RWPE1 (cell line): Measurements from ENCODE around the gene PKD1.

ENCODE experiments used
- CTCF ChIA-PET: fragments of 350-600 bp; sonication (Branson Sonifier 250); formaldehyde crosslinking; extraction: SDS; loops from one replicate; lab custom pipeline; 2021; lab: Yijun Ruan, JAX
- POLR2A ChIA-PET: fragments of 400-600 bp; formaldehyde crosslinking; extraction: SDS; loops from one replicate; lab custom pipeline; 2020; ENCODE audit warnings: antibody characterized with exemption; ENCODE audit not compliant: low non-redundant PET; lab: Yijun Ruan, JAX
- DNase-seq: peaks from one replicate; pipeline ENCODE4 v3.0.0; 2012; ENCODE audit warnings: low spot score
- H3K27ac ChIP-seq: fragments of 450-650 bp; 2 replicates; pipeline ENCODE4 v1.5.1; 2017
- TF ChIP-seq, protein P1 (sequence below): fragments of 450-650 bp; conservative IDR thresholded peaks from 2 replicates; pipeline ENCODE4 v1.5.1; 2017; ENCODE audit warnings: low read depth, mild to moderate bottlenecking

The PKD1 gene

DNA sequence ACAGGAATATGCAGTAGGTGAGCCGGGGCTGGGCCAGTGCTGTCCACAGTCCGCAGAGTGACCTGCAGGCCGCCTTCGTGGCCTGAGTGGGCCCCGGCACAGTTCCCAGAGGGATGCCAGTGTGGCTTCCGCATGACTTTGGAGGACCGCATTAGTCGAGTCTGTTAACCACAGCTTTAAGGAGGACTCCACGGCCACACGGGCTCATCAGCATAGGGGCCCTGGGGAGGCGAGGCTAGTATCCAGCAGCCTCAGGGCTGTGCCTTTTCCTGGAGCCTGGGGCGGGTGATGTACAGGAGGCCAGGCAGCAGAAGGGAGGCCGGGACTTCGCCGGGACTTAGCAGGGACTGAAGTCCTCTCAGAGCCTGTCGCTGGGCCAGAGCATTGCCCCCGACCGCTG is 74.7 kb downstream of the PKD1 start:
- CTCF ChIA-PET = interaction anchor here (0.6 to 0.9 kb wide), 2 partner anchors 13 to 232 kb away, joined by 3 read pairs; partner anchors contain the start of genes NTHL1 and TSC2
- H3K27ac ChIP-seq = no peak overlapping the region
- POLR2A ChIA-PET = no interaction called here
- TF ChIP-seq, protein P1, sequence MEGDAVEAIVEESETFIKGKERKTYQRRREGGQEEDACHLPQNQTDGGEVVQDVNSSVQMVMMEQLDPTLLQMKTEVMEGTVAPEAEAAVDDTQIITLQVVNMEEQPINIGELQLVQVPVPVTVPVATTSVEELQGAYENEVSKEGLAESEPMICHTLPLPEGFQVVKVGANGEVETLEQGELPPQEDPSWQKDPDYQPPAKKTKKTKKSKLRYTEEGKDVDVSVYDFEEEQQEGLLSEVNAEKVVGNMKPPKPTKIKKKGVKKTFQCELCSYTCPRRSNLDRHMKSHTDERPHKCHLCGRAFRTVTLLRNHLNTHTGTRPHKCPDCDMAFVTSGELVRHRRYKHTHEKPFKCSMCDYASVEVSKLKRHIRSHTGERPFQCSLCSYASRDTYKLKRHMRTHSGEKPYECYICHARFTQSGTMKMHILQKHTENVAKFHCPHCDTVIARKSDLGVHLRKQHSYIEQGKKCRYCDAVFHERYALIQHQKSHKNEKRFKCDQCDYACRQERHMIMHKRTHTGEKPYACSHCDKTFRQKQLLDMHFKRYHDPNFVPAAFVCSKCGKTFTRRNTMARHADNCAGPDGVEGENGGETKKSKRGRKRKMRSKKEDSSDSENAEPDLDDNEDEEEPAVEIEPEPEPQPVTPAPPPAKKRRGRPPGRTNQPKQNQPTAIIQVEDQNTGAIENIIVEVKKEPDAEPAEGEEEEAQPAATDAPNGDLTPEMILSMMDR = no peak
- no peak for DNase-seq

DNA sequence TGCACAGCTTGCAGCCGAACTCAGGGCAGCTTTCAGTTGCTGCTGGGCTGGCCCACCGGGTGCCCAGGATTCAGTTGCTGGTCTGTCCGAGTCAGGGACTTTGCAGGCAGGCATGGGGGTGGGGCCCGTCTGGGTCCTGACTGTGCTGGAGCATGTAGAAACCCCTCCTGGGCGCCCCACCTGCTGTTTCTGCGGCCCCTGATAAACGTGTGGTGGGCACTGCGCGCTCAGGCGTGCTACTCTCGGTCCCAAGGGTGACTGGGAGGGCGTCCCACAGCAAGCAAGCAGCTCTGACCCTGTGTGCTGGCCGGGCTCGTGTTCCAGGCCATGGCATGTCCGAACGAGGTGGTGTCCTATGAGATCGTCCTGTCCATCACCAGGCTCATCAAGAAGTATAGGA is 75.4 kb downstream of the PKD1 start:
- no peak for DNase-seq
- CTCF ChIA-PET = interaction anchor here (0.6 kb wide), 1 partner anchor 43 kb away, joined by 3 read pairs; no protein-coding TSS in a partner anchor
- TF ChIP-seq, protein P1 = no peak
- POLR2A ChIA-PET = no interaction called here
- no peak overlapping the region for H3K27ac ChIP-seq

DNA sequence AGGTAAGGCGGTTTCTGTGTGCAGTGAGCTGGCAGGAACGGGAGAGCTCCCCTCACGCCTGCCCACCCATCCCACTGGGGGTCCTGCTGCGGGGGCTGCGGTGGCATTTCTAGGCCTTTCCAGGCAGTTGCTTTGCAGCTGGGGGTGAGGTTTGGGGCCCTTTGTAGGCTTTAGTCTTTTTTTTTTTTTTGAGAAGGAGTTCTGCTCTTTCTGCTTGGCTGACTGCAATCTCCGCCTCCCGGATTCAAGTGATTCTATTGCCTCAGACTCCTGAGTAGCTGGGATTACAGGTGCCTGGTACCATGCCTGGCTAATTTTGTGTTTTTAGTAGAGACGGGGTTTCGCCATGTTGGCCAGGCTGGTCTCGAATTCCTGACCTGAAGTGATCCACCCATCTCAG is 76.8 kb downstream of the PKD1 start:
- DNase-seq = no peak
- TF ChIP-seq, protein P1 = no peak
- CTCF ChIA-PET = interaction anchor here (0.6 to 0.9 kb wide), 3 partner anchors 15 to 363 kb away, joined by 3 to 8 read pairs (median 6); no protein-coding TSS in a partner anchor
- POLR2A ChIA-PET = no interaction called here
- 0 out of 2 replicates have a peak overlapping the region, but pooled peaks have one; percentile 2 for H3K27ac ChIP-seq

DNA sequence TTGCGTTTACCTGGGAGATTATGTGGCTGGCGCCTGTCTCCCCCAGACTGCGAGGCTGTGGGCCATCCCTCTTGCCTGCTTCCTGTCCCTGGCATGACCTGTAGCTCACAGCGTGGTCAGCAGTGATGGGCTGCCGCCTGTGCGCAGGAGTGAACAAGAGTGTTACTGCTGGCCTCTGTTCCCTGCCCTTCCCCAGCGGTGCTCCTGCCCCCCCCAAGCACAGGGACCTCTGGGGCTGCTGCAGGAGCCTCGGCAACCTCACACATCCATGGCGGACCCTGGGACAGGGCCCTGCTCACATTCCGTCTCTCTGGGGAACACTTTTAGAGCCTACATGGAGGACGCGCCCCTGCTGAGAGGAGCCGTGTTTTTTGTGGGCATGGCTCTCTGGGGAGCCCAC is 77.3 kb downstream of the PKD1 start:
- CTCF ChIA-PET = interaction anchor here (0.7 to 0.9 kb wide), 2 partner anchors 82 to 362 kb away, joined by 3 to 6 read pairs; no protein-coding TSS in a partner anchor
- H3K27ac ChIP-seq = 0 out of 2 replicates have a peak overlapping the region, but pooled peaks have one; percentile 2
- TF ChIP-seq, protein P1 = no peak
- POLR2A ChIA-PET = no interaction called here
- no peak for DNase-seq

DNA sequence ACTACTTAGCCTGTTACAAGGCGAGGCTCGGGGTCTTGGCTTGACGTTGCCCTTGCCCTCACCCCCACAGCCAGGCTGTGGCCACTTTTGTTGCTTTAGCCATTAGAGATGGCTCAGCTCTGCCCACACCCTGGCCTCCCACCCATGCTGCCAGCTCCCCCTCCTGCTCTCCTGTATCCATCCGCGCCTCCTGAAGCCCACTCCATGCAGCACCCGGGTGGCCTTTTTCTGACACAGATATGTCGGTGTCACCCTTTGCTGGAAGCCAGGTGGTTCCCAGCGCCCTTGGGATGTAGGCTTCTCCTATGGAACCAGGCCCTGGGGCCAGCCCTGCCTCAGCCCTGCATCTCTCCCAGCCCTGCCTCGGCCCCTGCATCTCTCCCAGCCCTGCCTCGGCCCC is 78.3 kb downstream of the PKD1 start:
- CTCF ChIA-PET = interaction anchor here (0.6 to 1.4 kb wide), 4 partner anchors 13 to 54 kb away, joined by 3 read pairs; no protein-coding TSS in a partner anchor
- no peak for DNase-seq
- H3K27ac ChIP-seq = peak overlapping the region; percentile 18
- TF ChIP-seq, protein P1 = no peak
- POLR2A ChIA-PET = no interaction called here

DNA sequence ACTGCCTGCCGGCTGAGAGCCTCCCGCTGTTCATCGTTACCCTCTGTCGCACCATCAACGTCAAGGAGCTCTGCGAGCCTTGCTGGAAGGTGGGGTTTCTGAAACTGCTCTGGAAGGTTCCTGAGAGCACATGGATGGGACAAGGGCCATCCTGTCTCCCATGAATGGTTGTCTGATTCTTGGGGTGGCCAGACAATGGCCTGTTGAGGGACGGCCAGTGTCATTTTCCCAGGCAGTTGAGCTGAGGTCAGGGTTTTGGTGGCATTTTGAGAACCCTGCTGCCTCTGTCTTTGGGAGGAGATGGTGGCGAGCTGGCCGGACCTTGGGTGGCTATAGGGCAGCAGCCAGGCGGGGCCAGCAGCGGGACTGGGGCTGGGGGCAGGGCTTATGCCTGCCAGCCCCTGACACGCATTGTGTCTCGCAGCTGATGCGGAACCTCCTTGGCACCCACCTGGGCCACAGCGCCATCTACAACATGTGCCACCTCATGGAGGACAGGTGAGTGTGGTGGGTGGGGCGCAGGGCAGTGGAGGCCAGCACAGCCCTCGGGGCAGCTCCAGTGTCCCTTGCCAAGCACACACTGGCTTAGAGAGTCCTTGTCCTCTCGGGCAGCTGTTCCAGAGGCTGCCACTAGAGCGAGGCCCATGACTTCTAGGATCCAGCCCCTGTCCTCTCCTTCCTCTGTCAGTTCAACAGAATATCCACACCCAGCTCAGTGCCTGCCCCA is 78.9 kb downstream of the PKD1 start:
- CTCF ChIA-PET = interaction anchor here (0.6 to 1.4 kb wide), 8 partner anchors 9 to 53 kb away, joined by 3 to 6 read pairs (median 3); no protein-coding TSS in a partner anchor
- no peak for DNase-seq
- POLR2A ChIA-PET = interaction anchor here (0.5 kb wide), 1 partner anchor 12 kb away, joined by 3 read pairs; no protein-coding TSS in a partner anchor
- H3K27ac ChIP-seq = peak overlapping the region; percentile 18
- TF ChIP-seq, protein P1 = no peak
